ENCODE results near the gene UFSP1. TPM values are rescaled to one million over a fixed set of nuclear protein-coding genes. Genes with fewer than 3 reads are reported as not detected.

The UFSP1 gene
- total RNA-seq, 1 experiment from 2014 or later: 4.8 TPM

- Mint-ChIP-seq H3K4me3 (no peak overlapping the region), H3K36me3 (no peaks in the 10 kb centered on the region), H3K9me3 (no peaks in the 10 kb centered on the region), H3K27me3 (ENCODE audit: low read depth) (peaks cover 14% of the 10 kb centered on the region), H3K4me1 (peaks cover 9% of the 10 kb centered on the region), H3K27ac (no peak overlapping the region)
- DNase-seq (ENCODE audit: low spot score) (no peak), ATAC-seq (no peak)
- CTCF ChIA-PET: interaction anchor here (1.0 to 1.5 kb wide), 2 partner anchors 49 to 157 kb away, joined by 4 to 5 read pairs; no protein-coding TSS in a partner anchor
- POLR2A ChIA-PET: interaction anchor here (0.8 to 0.9 kb wide), 2 partner anchors 27 to 439 kb away, joined by 3 to 4 read pairs; partner anchors contain the start of gene SRRT
- TF ChIP-seq TEAD1 (CRISPR knock-in tag; IDR thresholded peaks at IDR 0.05): no peak
- no peak for TF ChIP-seq GABPB1 (CRISPR knock-in tag; IDR thresholded peaks at IDR 0.05)
Observed at GRCh38 chr7:100901921-100902332, 12.4 kb upstream of the UFSP1 start.

GRCh38 chr7:100900978-100901377 is 11.5 kb upstream of the UFSP1 start:
- DNase-seq (ENCODE audit: low spot score): no peak
- Mint-ChIP-seq H3K9me3 (no peaks in the 10 kb centered on the region), H3K36me3 (no peaks in the 10 kb centered on the region), H3K27me3 (ENCODE audit: low read depth) (peaks cover 21% of the 10 kb centered on the region), H3K27ac (no peak overlapping the region), H3K4me1 (peaks cover 14% of the 10 kb centered on the region), H3K4me3 (no peak overlapping the region)
- TF ChIP-seq ELF4 (CRISPR knock-in tag; IDR thresholded peaks at IDR 0.05; ENCODE audit: low read depth) (no peak), NR1H2 (CRISPR knock-in tag; IDR thresholded peaks at IDR 0.05) (no peak), E2F5 (CRISPR knock-in tag; IDR thresholded peaks at IDR 0.05) (no peak), PRDM15 (CRISPR knock-in tag; IDR thresholded peaks at IDR 0.05) (no peak), USF1 (CRISPR knock-in tag; IDR thresholded peaks at IDR 0.05) (no peak), ZSCAN18 (CRISPR knock-in tag; IDR thresholded peaks at IDR 0.05) (no peak), JAZF1 (CRISPR knock-in tag; IDR thresholded peaks at IDR 0.05) (no peak), ZNF219 (CRISPR knock-in tag; IDR thresholded peaks at IDR 0.05; ENCODE audit: borderline replicate concordance) (no peak), CREB1 (CRISPR knock-in tag; IDR thresholded peaks at IDR 0.05) (no peak), CTCF (IDR thresholded peaks at IDR 0.05) (no peak), STAT6 (CRISPR knock-in tag; conservative IDR thresholded peaks at IDR 0.05; ENCODE audit: low read depth) (no peak), NFATC4 (CRISPR knock-in tag; IDR thresholded peaks at IDR 0.05) (no peak), ERG (CRISPR knock-in tag; IDR thresholded peaks at IDR 0.05) (no peak), ZBTB43 (CRISPR knock-in tag; IDR thresholded peaks at IDR 0.05) (no peak), ZNF396 (CRISPR knock-in tag; IDR thresholded peaks at IDR 0.05; ENCODE audit: borderline replicate concordance) (no peak), RELA (CRISPR knock-in tag; IDR thresholded peaks at IDR 0.05; ENCODE audit: borderline replicate concordance) (no peak)
- ChIA-PET CTCF (interaction anchor here (0.7 to 1.5 kb wide), 4 partner anchors 50 to 204 kb away, joined by 3 to 6 read pairs (median 4); no protein-coding TSS in a partner anchor), POLR2A (no interaction called here)
- no peak for ATAC-seq
